ENCODE results near the gene TEX35. TPM values are rescaled to one million over a fixed set of nuclear protein-coding genes. Genes with fewer than 3 reads are reported as not detected.
"Not testable (repeated sequence)": the region's sequence is repeated elsewhere in the genome, so short reads cannot be mapped to it uniquely, and the experiment has no call there.

The TEX35 gene
- total and polyA plus RNA-seq, 4 donors = not detected

DNA sequence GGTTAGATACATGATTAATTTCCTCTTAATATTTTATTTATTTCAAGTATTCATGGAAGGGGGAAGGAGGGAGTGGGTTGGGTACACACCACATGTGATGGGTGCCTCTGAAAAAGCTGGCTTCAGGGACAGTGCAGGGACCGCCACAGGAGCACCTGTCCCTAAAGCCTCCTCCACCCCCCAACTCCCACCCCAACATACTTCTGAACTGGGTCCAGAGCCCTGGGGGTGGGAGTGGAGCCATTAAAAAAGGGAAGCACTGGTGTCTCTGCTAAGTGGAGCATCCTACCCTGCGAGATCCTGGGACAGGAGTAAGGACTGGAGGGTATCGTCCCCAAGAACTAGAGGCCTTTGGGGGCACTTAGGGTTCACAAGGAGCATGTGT, 10.6 kb upstream of the TEX35 start:
- DNase-seq (ENCODE audit: low spot score) = no peak
- 95% methylated on average over 3 of the region's 3 CpGs for WGBS
- TF ChIP-seq TAF1 (conservative IDR thresholded peaks at IDR 0.05) (no peak), RAD21 (IDR thresholded peaks at IDR 0.05) (no peak), SP1 (IDR thresholded peaks at IDR 0.05) (no peak), EGR1 (IDR thresholded peaks at IDR 0.05; ENCODE audit: low read depth in 2 of 2) (no peak), RXRA (IDR thresholded peaks at IDR 0.05) (no peak), YY1 (IDR thresholded peaks at IDR 0.05) (no peak), HNF4G (IDR thresholded peaks at IDR 0.05) (no peak), FOXA2 (IDR thresholded peaks at IDR 0.05) (no peak), NR2F2 (IDR thresholded peaks at IDR 0.05) (no peak), JUND (IDR thresholded peaks at IDR 0.05) (no peak), GABPA (IDR thresholded peaks at IDR 0.05 in 1 of 2, conservative IDR thresholded peaks at IDR 0.05 in 1 of 2) (no peak), HNF4A (conservative IDR thresholded peaks at IDR 0.05) (no peak), FOXA1 (IDR thresholded peaks at IDR 0.05) (no peak)
- TF ChIP-seq, protein P1, sequence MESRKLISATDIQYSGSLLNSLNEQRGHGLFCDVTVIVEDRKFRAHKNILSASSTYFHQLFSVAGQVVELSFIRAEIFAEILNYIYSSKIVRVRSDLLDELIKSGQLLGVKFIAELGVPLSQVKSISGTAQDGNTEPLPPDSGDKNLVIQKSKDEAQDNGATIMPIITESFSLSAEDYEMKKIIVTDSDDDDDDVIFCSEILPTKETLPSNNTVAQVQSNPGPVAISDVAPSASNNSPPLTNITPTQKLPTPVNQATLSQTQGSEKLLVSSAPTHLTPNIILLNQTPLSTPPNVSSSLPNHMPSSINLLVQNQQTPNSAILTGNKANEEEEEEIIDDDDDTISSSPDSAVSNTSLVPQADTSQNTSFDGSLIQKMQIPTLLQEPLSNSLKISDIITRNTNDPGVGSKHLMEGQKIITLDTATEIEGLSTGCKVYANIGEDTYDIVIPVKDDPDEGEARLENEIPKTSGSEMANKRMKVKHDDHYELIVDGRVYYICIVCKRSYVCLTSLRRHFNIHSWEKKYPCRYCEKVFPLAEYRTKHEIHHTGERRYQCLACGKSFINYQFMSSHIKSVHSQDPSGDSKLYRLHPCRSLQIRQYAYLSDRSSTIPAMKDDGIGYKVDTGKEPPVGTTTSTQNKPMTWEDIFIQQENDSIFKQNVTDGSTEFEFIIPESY (IDR thresholded peaks at IDR 0.05) = no peak
- TF ChIP-seq, protein P2, sequence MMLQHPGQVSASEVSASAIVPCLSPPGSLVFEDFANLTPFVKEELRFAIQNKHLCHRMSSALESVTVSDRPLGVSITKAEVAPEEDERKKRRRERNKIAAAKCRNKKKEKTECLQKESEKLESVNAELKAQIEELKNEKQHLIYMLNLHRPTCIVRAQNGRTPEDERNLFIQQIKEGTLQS (IDR thresholded peaks at IDR 0.05) = no peak
- Histone ChIP-seq H3K9ac (ENCODE audit: low read depth in 1 of 2, low read length in 2 of 2) (no peak overlapping the region), H3K4me1 (ENCODE audit: control insufficient read depth in 4 of 4, insufficient read depth in 4 of 4, low read length in 3 of 4) (no peaks in the 10 kb centered on the region), H3K36me3 (ENCODE audit: control insufficient read depth in 4 of 4, insufficient read depth in 3 of 4, low read depth in 1 of 4, low read length in 3 of 4) (no peaks in the 10 kb centered on the region), H3K27ac (ENCODE audit: low read depth in 1 of 2, low read length in 2 of 2) (no peak overlapping the region), H3K27me3 (ENCODE audit: control insufficient read depth in 4 of 4, insufficient read depth in 4 of 4, low read length in 3 of 4) (no peaks in the 10 kb centered on the region), H3K4me3 (ENCODE audit: low read depth in 1 of 3, low read length in 3 of 3) (no peak overlapping the region), H3K9me3 (ENCODE audit: control insufficient read depth in 4 of 4, low read length in 3 of 4) (no peaks in the 10 kb centered on the region)

DNA sequence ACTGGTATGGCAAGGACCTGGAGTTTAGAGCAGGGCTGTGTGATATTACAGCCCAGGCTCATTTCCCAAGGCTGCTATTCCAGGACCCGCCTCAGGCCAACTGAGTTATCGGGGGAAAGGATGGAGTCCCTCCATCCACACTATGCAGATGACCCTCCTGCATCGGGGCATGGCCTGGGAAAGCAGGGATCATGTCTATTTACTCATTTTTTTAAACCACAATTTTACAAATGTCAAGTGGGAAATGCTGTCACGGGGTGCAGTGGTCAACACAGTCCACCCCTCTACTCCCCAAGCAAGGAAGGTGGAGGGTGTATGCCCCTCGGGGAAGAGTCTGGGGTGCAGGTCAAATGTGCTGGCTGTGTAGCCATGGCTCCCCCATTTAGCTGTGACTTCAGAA, 10.1 kb upstream of the TEX35 start:
- 94% methylated on average over 5 of the region's 5 CpGs for WGBS
- TF ChIP-seq, protein P3, sequence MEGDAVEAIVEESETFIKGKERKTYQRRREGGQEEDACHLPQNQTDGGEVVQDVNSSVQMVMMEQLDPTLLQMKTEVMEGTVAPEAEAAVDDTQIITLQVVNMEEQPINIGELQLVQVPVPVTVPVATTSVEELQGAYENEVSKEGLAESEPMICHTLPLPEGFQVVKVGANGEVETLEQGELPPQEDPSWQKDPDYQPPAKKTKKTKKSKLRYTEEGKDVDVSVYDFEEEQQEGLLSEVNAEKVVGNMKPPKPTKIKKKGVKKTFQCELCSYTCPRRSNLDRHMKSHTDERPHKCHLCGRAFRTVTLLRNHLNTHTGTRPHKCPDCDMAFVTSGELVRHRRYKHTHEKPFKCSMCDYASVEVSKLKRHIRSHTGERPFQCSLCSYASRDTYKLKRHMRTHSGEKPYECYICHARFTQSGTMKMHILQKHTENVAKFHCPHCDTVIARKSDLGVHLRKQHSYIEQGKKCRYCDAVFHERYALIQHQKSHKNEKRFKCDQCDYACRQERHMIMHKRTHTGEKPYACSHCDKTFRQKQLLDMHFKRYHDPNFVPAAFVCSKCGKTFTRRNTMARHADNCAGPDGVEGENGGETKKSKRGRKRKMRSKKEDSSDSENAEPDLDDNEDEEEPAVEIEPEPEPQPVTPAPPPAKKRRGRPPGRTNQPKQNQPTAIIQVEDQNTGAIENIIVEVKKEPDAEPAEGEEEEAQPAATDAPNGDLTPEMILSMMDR (IDR thresholded peaks at IDR 0.05; ENCODE audit: low read depth, low read length, missing input control) = no peak
- no peak for TF ChIP-seq FOXA2 (IDR thresholded peaks at IDR 0.05)
- TF ChIP-seq JUND (IDR thresholded peaks at IDR 0.05) = no peak
- TF ChIP-seq, protein P2 (IDR thresholded peaks at IDR 0.05) = no peak
- no peak for TF ChIP-seq YY1 (IDR thresholded peaks at IDR 0.05)
- no peak for TF ChIP-seq GABPA (IDR thresholded peaks at IDR 0.05 in 1 of 2, conservative IDR thresholded peaks at IDR 0.05 in 1 of 2)
- TF ChIP-seq EGR1 (IDR thresholded peaks at IDR 0.05; ENCODE audit: low read depth in 2 of 2) = no peak
- TF ChIP-seq TAF1 (conservative IDR thresholded peaks at IDR 0.05) = no peak
- TF ChIP-seq, protein P4, sequence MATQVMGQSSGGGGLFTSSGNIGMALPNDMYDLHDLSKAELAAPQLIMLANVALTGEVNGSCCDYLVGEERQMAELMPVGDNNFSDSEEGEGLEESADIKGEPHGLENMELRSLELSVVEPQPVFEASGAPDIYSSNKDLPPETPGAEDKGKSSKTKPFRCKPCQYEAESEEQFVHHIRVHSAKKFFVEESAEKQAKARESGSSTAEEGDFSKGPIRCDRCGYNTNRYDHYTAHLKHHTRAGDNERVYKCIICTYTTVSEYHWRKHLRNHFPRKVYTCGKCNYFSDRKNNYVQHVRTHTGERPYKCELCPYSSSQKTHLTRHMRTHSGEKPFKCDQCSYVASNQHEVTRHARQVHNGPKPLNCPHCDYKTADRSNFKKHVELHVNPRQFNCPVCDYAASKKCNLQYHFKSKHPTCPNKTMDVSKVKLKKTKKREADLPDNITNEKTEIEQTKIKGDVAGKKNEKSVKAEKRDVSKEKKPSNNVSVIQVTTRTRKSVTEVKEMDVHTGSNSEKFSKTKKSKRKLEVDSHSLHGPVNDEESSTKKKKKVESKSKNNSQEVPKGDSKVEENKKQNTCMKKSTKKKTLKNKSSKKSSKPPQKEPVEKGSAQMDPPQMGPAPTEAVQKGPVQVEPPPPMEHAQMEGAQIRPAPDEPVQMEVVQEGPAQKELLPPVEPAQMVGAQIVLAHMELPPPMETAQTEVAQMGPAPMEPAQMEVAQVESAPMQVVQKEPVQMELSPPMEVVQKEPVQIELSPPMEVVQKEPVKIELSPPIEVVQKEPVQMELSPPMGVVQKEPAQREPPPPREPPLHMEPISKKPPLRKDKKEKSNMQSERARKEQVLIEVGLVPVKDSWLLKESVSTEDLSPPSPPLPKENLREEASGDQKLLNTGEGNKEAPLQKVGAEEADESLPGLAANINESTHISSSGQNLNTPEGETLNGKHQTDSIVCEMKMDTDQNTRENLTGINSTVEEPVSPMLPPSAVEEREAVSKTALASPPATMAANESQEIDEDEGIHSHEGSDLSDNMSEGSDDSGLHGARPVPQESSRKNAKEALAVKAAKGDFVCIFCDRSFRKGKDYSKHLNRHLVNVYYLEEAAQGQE (IDR thresholded peaks at IDR 0.05) = no peak
- TF ChIP-seq HNF4A (conservative IDR thresholded peaks at IDR 0.05) = no peak
- TF ChIP-seq, protein P5, sequence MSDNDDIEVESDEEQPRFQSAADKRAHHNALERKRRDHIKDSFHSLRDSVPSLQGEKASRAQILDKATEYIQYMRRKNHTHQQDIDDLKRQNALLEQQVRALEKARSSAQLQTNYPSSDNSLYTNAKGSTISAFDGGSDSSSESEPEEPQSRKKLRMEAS (IDR thresholded peaks at IDR 0.05) = no peak
- TF ChIP-seq RXRA (IDR thresholded peaks at IDR 0.05) = no peak
- no peak for TF ChIP-seq NR2F2 (IDR thresholded peaks at IDR 0.05)
- TF ChIP-seq, protein P1 (IDR thresholded peaks at IDR 0.05) = no peak
- TF ChIP-seq FOXA1 (IDR thresholded peaks at IDR 0.05) = no peak
- TF ChIP-seq RAD21 (IDR thresholded peaks at IDR 0.05) = no peak
- no peak for TF ChIP-seq HNF4G (IDR thresholded peaks at IDR 0.05)
- no peak for TF ChIP-seq SP1 (IDR thresholded peaks at IDR 0.05)

DNA sequence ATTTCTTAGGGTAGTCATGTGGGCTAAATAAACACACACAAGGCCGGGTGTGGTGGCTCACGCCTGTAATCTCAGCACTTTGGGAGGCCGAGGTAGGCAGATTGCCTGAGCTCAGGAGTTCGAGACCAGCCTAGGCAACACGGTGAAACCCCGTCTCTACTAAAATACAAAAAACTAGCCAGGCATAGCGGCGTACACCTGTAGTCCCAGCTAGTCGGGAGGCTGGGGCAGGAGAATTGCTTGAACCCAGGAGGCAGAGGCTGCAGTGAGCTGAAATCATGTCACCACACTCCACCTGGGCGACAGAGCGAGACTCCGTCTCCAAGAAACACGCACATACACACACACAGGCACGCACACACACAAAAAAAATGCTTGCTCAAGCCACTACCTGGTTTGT, 9.6 kb upstream of the TEX35 start:
- 95% methylated on average over 14 of the region's 14 CpGs for WGBS

More for the DNA sequence above, 10.1 kb upstream of the TEX35 start:
- H3K9me3 ChIP-seq (ENCODE audit: control insufficient read depth in 4 of 4, low read length in 3 of 4) = no peaks in the 10 kb centered on the region
- H3K36me3 ChIP-seq (ENCODE audit: control insufficient read depth in 4 of 4, insufficient read depth in 3 of 4, low read depth in 1 of 4, low read length in 3 of 4) = no peaks in the 10 kb centered on the region
- no peak overlapping the region for H3K27ac ChIP-seq (ENCODE audit: low read depth in 1 of 2, low read length in 2 of 2)
- H3K4me1 ChIP-seq (ENCODE audit: control insufficient read depth in 4 of 4, insufficient read depth in 4 of 4, low read length in 3 of 4) = no peaks in the 10 kb centered on the region
- H3K4me3 ChIP-seq (ENCODE audit: low read depth in 1 of 3, low read length in 3 of 3) = no peak overlapping the region
- no peaks in the 10 kb centered on the region for H3K27me3 ChIP-seq (ENCODE audit: control insufficient read depth in 4 of 4, insufficient read depth in 4 of 4, low read length in 3 of 4)
- H3K9ac ChIP-seq (ENCODE audit: low read depth in 1 of 2, low read length in 2 of 2) = no peak overlapping the region
- DNase-seq (ENCODE audit: low spot score) = no peak

More for the DNA sequence above, 9.6 kb upstream of the TEX35 start:
- not testable (repeated sequence) for DNase-seq (ENCODE audit: low spot score); H3K36me3 ChIP-seq (ENCODE audit: control insufficient read depth in 4 of 4, insufficient read depth in 3 of 4, low read depth in 1 of 4, low read length in 3 of 4); H3K9me3 ChIP-seq (ENCODE audit: control insufficient read depth in 4 of 4, low read length in 3 of 4); H3K27ac ChIP-seq (ENCODE audit: low read depth in 1 of 2, low read length in 2 of 2); H3K4me3 ChIP-seq (ENCODE audit: low read depth in 1 of 3, low read length in 3 of 3); H3K27me3 ChIP-seq (ENCODE audit: control insufficient read depth in 4 of 4, insufficient read depth in 4 of 4, low read length in 3 of 4); H3K9ac ChIP-seq (ENCODE audit: low read depth in 1 of 2, low read length in 2 of 2); H3K4me1 ChIP-seq (ENCODE audit: control insufficient read depth in 4 of 4, insufficient read depth in 4 of 4, low read length in 3 of 4)
